ENCODE data around the gene BICD2. TPM values are rescaled to one million over a fixed set of nuclear protein-coding genes. Genes with fewer than 3 reads are reported as not detected.

BICD2 gene
- total and polyA plus RNA-seq, 2 of the 13 experiments (the other 11 are each of a cell fraction or from before 2014, with no cell fraction given), result 5.1 to 17.4 TPM

DNA sequence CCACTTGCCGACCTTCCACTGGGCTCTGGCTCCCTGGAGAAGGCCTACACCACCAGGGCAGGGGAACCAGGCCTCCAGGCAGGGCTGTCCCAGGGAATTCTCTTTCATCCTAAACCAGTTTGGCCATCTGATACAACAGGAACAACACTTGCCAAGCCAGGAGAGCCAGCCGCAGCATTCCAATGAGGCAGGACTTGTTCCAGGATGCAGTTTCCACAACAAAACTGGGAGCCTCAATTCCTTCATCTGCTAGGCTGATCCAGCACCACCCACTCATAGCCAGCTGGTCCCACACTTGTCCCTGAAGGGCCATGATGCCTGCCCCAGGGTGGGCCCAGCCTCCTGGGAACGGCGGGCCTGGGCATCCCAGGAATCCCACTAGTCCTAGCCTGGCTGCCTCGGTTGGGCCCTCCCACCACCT, 26.0 kb downstream of the BICD2 start:
- intact Hi-C loops (cut with micrococcal nuclease; ENCODE audit: unreplicated experiment), result no loop called here
- no peak overlapping the region for H2AFZ ChIP-seq (ENCODE audit: low read length)
- ATAC-seq (no peak), FAIRE-seq (no peak), DNase-seq (ENCODE audit: low spot score) (no peak)
- 0 out of 2 replicates have a peak, but pooled peaks cover 11% of the 10 kb centered on the region for H3K4me1 ChIP-seq (ENCODE audit: insufficient read depth, low read length)
- no peak overlapping the region for H3K4me3 ChIP-seq (replicated peaks in 1 of 3; ENCODE audit: insufficient read depth in 1 of 3, low read depth in 2 of 3, low read length in 3 of 3)
- H3K36me3 ChIP-seq (replicated peaks in 1 of 2; ENCODE audit: control insufficient read depth in 1 of 2, insufficient read depth in 2 of 2, low read length in 2 of 2), result no peaks in the 10 kb centered on the region
- no peak overlapping the region for H3K9ac ChIP-seq (ENCODE audit: insufficient read depth, low read depth, low read length)
- 100% methylated on average over 1 of the region's 5 CpGs for WGBS (ENCODE audit: low lambda C conversion rate)
- no peak overlapping the region for H3K27ac ChIP-seq (ENCODE audit: extremely low read length, insufficient read depth, low read length)
- H3K9me3 ChIP-seq (ENCODE audit: low read length), result no peaks in the 10 kb centered on the region
- H3K4me2 ChIP-seq (ENCODE audit: low read depth, low read length), result no peak overlapping the region
- in situ Hi-C loops (cut with HindIII; ENCODE audit: extremely low pct_ligation_motif_present, low pct_unique_long_range_greater_than_20kb), result no loop called here
- ChIA-PET CTCF (ENCODE audit: low intra/inter-chr PET ratio, low total read pairs) (no interaction called here), POLR2A (no interaction called here)
- no peaks in the 10 kb centered on the region for H3K27me3 ChIP-seq (ENCODE audit: control insufficient read depth in 1 of 2, insufficient read depth in 2 of 2, low read length in 2 of 2)
- peaks cover 7% of the 10 kb centered on the region; the same call in 1 of the 2 replicates for H4K20me1 ChIP-seq (ENCODE audit: insufficient read depth, low read length)
- BruUV-seq (replicated peaks), result no TSS peak
- TF ChIP-seq TCF7 (IDR thresholded peaks at IDR 0.05; ENCODE audit: low read depth) (no peak), CEBPB (IDR thresholded peaks at IDR 0.05; ENCODE audit: borderline replicate concordance, low read depth, low read length) (no peak), HDAC6 (IDR thresholded peaks at IDR 0.05; ENCODE audit: low read depth, low read length) (no peak), ELF1 (CRISPR knock-in tag; IDR thresholded peaks at IDR 0.05) (no peak), MTA1 (CRISPR knock-in tag; IDR thresholded peaks at IDR 0.05; ENCODE audit: borderline replicate concordance) (no peak)
- TF ChIP-seq, protein P1, sequence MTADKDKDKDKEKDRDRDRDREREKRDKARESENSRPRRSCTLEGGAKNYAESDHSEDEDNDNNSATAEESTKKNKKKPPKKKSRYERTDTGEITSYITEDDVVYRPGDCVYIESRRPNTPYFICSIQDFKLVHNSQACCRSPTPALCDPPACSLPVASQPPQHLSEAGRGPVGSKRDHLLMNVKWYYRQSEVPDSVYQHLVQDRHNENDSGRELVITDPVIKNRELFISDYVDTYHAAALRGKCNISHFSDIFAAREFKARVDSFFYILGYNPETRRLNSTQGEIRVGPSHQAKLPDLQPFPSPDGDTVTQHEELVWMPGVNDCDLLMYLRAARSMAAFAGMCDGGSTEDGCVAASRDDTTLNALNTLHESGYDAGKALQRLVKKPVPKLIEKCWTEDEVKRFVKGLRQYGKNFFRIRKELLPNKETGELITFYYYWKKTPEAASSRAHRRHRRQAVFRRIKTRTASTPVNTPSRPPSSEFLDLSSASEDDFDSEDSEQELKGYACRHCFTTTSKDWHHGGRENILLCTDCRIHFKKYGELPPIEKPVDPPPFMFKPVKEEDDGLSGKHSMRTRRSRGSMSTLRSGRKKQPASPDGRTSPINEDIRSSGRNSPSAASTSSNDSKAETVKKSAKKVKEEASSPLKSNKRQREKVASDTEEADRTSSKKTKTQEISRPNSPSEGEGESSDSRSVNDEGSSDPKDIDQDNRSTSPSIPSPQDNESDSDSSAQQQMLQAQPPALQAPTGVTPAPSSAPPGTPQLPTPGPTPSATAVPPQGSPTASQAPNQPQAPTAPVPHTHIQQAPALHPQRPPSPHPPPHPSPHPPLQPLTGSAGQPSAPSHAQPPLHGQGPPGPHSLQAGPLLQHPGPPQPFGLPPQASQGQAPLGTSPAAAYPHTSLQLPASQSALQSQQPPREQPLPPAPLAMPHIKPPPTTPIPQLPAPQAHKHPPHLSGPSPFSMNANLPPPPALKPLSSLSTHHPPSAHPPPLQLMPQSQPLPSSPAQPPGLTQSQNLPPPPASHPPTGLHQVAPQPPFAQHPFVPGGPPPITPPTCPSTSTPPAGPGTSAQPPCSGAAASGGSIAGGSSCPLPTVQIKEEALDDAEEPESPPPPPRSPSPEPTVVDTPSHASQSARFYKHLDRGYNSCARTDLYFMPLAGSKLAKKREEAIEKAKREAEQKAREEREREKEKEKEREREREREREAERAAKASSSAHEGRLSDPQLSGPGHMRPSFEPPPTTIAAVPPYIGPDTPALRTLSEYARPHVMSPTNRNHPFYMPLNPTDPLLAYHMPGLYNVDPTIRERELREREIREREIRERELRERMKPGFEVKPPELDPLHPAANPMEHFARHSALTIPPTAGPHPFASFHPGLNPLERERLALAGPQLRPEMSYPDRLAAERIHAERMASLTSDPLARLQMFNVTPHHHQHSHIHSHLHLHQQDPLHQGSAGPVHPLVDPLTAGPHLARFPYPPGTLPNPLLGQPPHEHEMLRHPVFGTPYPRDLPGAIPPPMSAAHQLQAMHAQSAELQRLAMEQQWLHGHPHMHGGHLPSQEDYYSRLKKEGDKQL (CRISPR knock-in tag; IDR thresholded peaks at IDR 0.05; ENCODE audit: low read depth), result no peak
- H3K79me2 ChIP-seq (ENCODE audit: insufficient read depth, low read length), result peaks cover 53% of the 10 kb centered on the region

All from HepG2 (cell line).